ENCODE data around the gene JAM3. TPM values are rescaled to one million over a fixed set of nuclear protein-coding genes. Genes with fewer than 3 reads are reported as not detected.

JAM3 gene
- total RNA-seq, 2 donors from 2014 or later = 28.5 to 38.1 TPM

- Histone ChIP-seq H3K9me3 (no peaks in the 10 kb centered on the region), H3K27me3 (no peaks in the 10 kb centered on the region), H3K36me3 (no peaks in the 10 kb centered on the region), H3K4me1 (peaks cover 0 to 14% of the 10 kb centered on the region in 2 donors), H3K27ac (peak overlapping the region; percentile 87 to 91), H3K4me3 (peak overlapping the region; percentile 63 to 92)
- DNase-seq (ENCODE audit: low spot score) = no peak
- TF ChIP-seq CTCF (IDR thresholded peaks at IDR 0.05) = no peak
Observed at GRCh38 chr11:134069426-134070341, 812 bp downstream of the JAM3 start.

DNA sequence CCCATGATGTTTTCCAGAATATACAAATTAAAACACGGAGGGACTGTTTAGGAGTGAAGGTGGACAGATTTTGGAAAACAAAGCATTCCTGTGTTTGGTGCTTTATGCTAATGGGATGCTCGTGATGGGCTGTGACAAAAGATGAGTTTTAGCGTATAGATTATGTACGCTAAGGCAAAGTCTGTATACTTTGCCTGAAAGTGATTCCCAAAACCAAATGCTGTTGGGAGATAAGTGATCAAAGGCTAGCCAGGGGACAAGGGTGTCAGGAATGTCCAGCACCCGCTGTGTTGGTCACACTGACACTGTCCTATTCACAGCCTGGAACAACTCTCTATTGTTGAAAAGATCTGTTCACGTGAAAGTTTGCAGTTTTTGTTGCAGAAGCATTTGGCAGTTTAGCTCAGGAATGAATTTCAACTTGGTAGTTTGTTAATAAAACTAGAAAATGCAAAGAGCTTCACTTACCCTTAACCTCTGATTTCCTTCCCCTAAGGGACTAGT, 1.5 kb downstream of the JAM3 start:
- no peaks in the 10 kb centered on the region for H3K9me3 ChIP-seq
- H3K4me3 ChIP-seq = no peak overlapping the region
- no peak for DNase-seq (ENCODE audit: low spot score)

GRCh38 chr11:134071306-134071705, 2.4 kb downstream of the JAM3 start:
- H3K4me3 ChIP-seq = no peak overlapping the region
- H3K36me3 ChIP-seq = no peaks in the 10 kb centered on the region
- H3K27me3 ChIP-seq = no peaks in the 10 kb centered on the region
- no peak for TF ChIP-seq CTCF (IDR thresholded peaks at IDR 0.05)
- peaks cover 0 to 14% of the 10 kb centered on the region in 2 donors for H3K4me1 ChIP-seq
- no peaks in the 10 kb centered on the region for H3K9me3 ChIP-seq
- no peak for DNase-seq (ENCODE audit: low spot score)
- no peak overlapping the region for H3K27ac ChIP-seq

More for the DNA sequence above, 1.5 kb downstream of the JAM3 start:
- peak overlapping the region; percentile 87 to 91 for H3K27ac ChIP-seq
- no peaks in the 10 kb centered on the region for H3K27me3 ChIP-seq
- no peaks in the 10 kb centered on the region for H3K36me3 ChIP-seq
- H3K4me1 ChIP-seq = peaks cover 0 to 14% of the 10 kb centered on the region in 2 donors
- TF ChIP-seq CTCF (IDR thresholded peaks at IDR 0.05) = no peak

DNA sequence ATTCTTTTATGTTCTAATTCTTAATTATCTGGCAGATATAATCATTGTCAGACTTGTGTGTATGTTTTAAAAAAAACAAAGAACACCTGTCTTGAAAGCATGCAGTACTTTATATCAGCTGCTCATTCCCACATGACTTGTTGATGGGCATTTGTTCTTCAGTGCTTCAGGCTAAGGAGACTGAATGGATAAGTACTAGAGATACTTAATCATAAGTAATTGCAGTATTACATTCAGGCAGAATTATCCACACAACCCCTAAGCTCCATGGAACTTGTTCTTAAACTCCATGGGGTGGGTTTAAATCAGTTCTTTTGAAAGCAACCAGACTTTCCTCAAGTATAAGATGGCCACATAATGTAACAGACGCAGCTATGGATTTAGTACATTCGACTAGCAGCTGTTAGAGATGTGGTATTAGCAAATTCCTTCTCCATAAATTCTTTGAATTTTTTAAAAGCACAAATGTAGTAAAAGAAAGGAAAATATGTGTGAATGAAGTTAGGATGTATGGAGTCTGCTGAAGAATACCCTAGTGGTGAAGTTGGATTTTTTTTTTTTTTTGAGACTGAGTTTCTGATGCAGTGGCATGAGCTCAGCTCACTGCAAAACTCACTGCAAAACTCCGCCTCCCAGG, 3.0 kb downstream of the JAM3 start:
- Histone ChIP-seq H3K27ac (no peak overlapping the region), H3K4me1 (peaks cover 0 to 14% of the 10 kb centered on the region in 2 donors), H3K4me3 (no peak overlapping the region), H3K36me3 (no peaks in the 10 kb centered on the region), H3K27me3 (no peaks in the 10 kb centered on the region), H3K9me3 (no peaks in the 10 kb centered on the region)
- TF ChIP-seq CTCF (IDR thresholded peaks at IDR 0.05) = peak in 1 of 2 donors; percentile 16
- DNase-seq (ENCODE audit: low spot score) = no peak

DNA sequence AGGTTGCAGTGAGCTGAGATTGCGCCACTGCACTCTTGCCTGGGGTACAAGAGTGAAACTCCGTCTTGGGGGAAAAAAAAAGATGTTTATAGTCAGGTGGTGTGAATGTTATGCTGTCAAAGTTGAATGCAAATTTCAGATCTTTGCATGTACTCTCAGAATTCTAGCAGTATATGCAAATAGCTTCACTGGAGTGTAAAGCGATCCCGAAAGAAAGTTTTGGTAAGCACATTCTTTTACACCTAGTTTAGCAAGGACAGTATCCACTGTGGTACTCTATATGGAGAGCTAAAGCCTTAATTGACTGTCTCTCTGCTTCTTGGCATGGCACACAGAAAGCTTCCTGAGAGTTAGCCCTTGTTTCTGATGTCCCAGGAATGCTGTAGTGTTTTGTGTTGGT, 4.0 kb downstream of the JAM3 start:
- H3K27me3 ChIP-seq = no peaks in the 10 kb centered on the region
- H3K9me3 ChIP-seq = no peaks in the 10 kb centered on the region
- TF ChIP-seq CTCF (IDR thresholded peaks at IDR 0.05) = no peak
- peaks cover 0 to 14% of the 10 kb centered on the region in 2 donors for H3K4me1 ChIP-seq
- no peak overlapping the region for H3K27ac ChIP-seq
- DNase-seq (ENCODE audit: low spot score) = no peak
- H3K36me3 ChIP-seq = no peaks in the 10 kb centered on the region
- H3K4me3 ChIP-seq = no peak overlapping the region
